Measurements from ENCODE around the gene ZFR2.

GRCh38 chr19:3769494-3769893 lies 99.3 kb downstream of the ZFR2 start:
- TF ChIP-seq CTCF (IDR thresholded peaks at IDR 0.05) (no peak), EP300 (IDR thresholded peaks at IDR 0.05) (no peak)
